ENCODE measurements around the gene C16orf96.

GRCh38 chr16:4583906-4584305, 27.8 kb downstream of the C16orf96 start:
- no peak for TF ChIP-seq CTCF (IDR thresholded peaks at IDR 0.05)
- TF ChIP-seq POLR2A (IDR thresholded peaks at IDR 0.05), result no peak
